ENCODE measurements around the gene FBN3.

GRCh38 chr19:8050274-8051096 is 98.9 kb downstream of the FBN3 start:
- no peak for TF ChIP-seq YY1 (IDR thresholded peaks at IDR 0.05; ENCODE audit: insufficient read depth, insufficient read length)
- no peak for TF ChIP-seq ZNF274 (IDR thresholded peaks at IDR 0.05; ENCODE audit: low read depth, low read length)
- no peak for TF ChIP-seq SUZ12 (IDR thresholded peaks at IDR 0.05; ENCODE audit: extremely low read depth, insufficient read depth, insufficient read length)

Measured in NT2/D1 (cell line).